ENCODE data around the gene ZNF664. TPM values are rescaled to one million over a fixed set of nuclear protein-coding genes. Genes with fewer than 3 reads are reported as not detected.

ZNF664 gene
- polyA plus RNA-seq, 1 experiment: 42.4 TPM

DNA sequence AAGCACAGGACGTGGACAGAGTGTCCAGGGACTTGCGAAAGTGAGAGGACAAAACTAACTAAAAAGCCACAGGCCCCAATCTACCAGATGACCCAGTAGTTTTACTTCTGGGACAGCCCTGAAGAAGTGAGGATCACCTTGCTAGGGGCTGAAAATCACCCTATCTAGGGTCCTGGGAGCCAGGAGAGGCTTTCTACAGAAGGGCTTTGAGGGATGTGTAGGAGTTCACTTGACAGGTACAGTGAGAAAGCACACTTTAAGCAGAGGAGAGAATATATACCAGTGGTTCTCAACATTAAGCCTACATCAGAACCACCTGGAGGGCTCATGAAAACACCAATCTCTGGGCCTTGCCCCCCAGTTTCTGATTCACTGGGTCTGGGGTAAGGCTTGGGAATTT lies 60.8 kb downstream of the ZNF664 start:
- ChIA-PET POLR2A (no interaction called here), CTCF (interaction anchor here (0.8 to 2.8 kb wide), 5 partner anchors 10 to 281 kb away, joined by 4 to 11 read pairs (median 8); no protein-coding TSS in a partner anchor)
- TF ChIP-seq, protein P1, sequence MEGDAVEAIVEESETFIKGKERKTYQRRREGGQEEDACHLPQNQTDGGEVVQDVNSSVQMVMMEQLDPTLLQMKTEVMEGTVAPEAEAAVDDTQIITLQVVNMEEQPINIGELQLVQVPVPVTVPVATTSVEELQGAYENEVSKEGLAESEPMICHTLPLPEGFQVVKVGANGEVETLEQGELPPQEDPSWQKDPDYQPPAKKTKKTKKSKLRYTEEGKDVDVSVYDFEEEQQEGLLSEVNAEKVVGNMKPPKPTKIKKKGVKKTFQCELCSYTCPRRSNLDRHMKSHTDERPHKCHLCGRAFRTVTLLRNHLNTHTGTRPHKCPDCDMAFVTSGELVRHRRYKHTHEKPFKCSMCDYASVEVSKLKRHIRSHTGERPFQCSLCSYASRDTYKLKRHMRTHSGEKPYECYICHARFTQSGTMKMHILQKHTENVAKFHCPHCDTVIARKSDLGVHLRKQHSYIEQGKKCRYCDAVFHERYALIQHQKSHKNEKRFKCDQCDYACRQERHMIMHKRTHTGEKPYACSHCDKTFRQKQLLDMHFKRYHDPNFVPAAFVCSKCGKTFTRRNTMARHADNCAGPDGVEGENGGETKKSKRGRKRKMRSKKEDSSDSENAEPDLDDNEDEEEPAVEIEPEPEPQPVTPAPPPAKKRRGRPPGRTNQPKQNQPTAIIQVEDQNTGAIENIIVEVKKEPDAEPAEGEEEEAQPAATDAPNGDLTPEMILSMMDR (IDR thresholded peaks at IDR 0.05; ENCODE audit: insufficient read depth, low read depth, low read length): no peak
- Histone ChIP-seq H3K27me3 (ENCODE audit: control insufficient read depth, insufficient read depth, low read length) (no peaks in the 10 kb centered on the region), H3K36me3 (ENCODE audit: control insufficient read depth, insufficient read depth, low read length) (no peaks in the 10 kb centered on the region), H3K4me3 (ENCODE audit: low read depth, low read length) (no peak overlapping the region)
- DNase-seq (ENCODE audit: low read depth): no peak

DNA sequence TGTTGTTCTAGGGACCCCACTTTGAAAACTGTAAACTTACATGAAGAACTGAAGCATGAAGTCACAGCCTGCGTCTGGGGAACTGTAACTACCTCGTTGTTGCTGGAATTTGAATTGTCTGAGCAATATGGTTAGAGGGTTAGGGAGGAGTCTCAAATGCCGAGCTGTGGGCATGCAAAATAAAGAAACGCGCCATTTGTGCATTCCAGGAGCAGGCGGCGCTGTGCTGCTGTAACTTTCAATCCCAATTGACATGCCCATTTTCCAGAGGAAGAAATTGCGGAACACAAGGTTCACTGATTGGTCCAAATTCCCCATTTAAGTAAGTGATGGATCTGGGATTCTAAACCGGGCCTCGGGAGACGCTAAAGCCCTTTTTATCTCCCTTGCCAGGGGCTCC lies 61.3 kb downstream of the ZNF664 start:
- CTCF ChIA-PET: no interaction called here
- DNase-seq (ENCODE audit: low read depth): no peak
- Histone ChIP-seq H3K27me3 (ENCODE audit: control insufficient read depth, insufficient read depth, low read length) (no peaks in the 10 kb centered on the region), H3K4me3 (ENCODE audit: low read depth, low read length) (no peak overlapping the region), H3K36me3 (ENCODE audit: control insufficient read depth, insufficient read depth, low read length) (no peaks in the 10 kb centered on the region)
- POLR2A ChIA-PET: no interaction called here
- TF ChIP-seq, protein P1 (IDR thresholded peaks at IDR 0.05; ENCODE audit: insufficient read depth, low read depth, low read length): no peak

DNA sequence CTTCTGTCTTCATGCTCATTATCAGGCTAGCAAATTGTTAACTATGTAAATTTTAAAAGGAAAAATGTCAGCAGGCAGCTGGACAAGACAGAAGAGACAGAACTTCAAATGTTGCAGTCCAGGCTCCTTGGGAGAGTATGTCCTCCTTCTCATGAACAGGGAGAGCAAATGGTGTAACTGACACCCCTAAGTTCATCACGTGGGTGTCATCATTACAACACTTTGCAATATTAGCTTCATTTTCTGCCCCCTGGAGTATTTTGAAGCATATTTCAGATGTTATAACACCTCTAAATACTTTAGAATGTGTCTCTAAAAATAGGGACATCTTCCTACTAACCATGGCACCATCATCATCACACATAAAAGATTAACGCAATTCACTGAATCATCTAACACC lies 62.1 kb downstream of the ZNF664 start:
- TF ChIP-seq, protein P1 (IDR thresholded peaks at IDR 0.05; ENCODE audit: insufficient read depth, low read depth, low read length): no peak
- Histone ChIP-seq H3K27me3 (ENCODE audit: control insufficient read depth, insufficient read depth, low read length) (no peaks in the 10 kb centered on the region), H3K36me3 (ENCODE audit: control insufficient read depth, insufficient read depth, low read length) (no peaks in the 10 kb centered on the region), H3K4me3 (ENCODE audit: low read depth, low read length) (no peak overlapping the region)
- ChIA-PET POLR2A (no interaction called here), CTCF (interaction anchor here (1.1 to 2.8 kb wide), 5 partner anchors 15 to 871 kb away, joined by 3 to 18 read pairs (median 4); no protein-coding TSS in a partner anchor)
- DNase-seq (ENCODE audit: low read depth): no peak

DNA sequence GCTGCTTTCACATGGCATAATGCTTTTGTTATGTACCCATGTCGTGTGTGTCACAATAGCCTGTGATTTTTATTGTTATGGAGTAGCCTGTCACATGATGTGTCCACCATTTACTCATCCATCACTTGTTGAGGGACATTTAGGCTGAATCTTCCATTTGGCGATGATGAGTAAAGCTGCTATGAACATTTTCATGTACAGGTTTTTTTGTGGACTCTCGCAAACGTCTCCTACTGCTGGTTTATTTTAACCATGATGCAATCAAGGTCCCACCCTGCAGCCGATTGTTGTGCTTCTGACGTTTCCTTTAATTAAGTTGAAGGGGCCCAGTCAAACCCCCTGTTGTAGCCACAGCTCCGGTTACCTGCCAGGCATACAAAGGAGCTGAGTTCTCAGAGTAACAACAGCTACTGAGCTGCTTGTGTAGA lies 63.2 kb downstream of the ZNF664 start:
- H3K36me3 ChIP-seq (ENCODE audit: control insufficient read depth, insufficient read depth, low read length): no peaks in the 10 kb centered on the region
- no peak overlapping the region for H3K4me3 ChIP-seq (ENCODE audit: low read depth, low read length)
- TF ChIP-seq, protein P1 (IDR thresholded peaks at IDR 0.05; ENCODE audit: insufficient read depth, low read depth, low read length): no peak
- no peak for DNase-seq (ENCODE audit: low read depth)
- POLR2A ChIA-PET: no interaction called here
- CTCF ChIA-PET: interaction anchor here (0.6 to 2.8 kb wide), 25 partner anchors 8 to 886 kb away, joined by 3 to 18 read pairs (median 4); no protein-coding TSS in a partner anchor
- no peaks in the 10 kb centered on the region for H3K27me3 ChIP-seq (ENCODE audit: control insufficient read depth, insufficient read depth, low read length)

DNA sequence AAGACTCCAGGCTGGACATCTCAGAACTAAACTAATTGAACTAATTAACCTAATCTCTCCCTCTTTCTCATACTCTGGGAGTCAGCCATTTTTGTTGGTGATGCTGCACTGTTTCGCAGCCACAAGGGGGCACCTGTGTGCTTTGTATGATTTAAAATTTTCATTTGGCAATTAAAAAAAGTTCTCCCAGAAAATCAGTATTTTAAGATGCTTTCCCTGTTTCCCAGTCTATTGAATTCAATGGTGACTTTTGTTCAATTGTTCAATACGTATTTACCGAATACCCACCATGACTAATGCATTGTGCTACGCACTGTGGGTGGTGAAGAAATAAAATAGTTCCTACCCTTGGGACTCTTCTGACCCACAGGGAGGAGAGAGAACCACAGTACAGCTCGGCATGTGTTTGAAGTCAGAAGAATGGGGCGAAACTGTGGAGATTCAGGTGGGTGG lies 63.7 kb downstream of the ZNF664 start:
- POLR2A ChIA-PET: no interaction called here
- DNase-seq (ENCODE audit: low read depth): no peak
- TF ChIP-seq, protein P1 (IDR thresholded peaks at IDR 0.05; ENCODE audit: insufficient read depth, low read depth, low read length): peak; percentile 87
- CTCF ChIA-PET: interaction anchor here (0.5 to 2.8 kb wide), 30 partner anchors 9 to 885 kb away, joined by 3 to 18 read pairs (median 4); no protein-coding TSS in a partner anchor
- no peaks in the 10 kb centered on the region for H3K27me3 ChIP-seq (ENCODE audit: control insufficient read depth, insufficient read depth, low read length)
- no peaks in the 10 kb centered on the region for H3K36me3 ChIP-seq (ENCODE audit: control insufficient read depth, insufficient read depth, low read length)
- H3K4me3 ChIP-seq (ENCODE audit: low read depth, low read length): no peak overlapping the region

All from BJ (cell line).